Neuronal stem cell (in vitro differentiated cells): ENCODE measurements around the gene CEP19.

Experiments used
- DNase-seq: peaks from one replicate; pipeline ENCODE4 v3.0.0-alpha.2; 2013; ENCODE audit warnings: low spot score
- H2AFZ ChIP-seq: one replicate; pipeline ENCODE4 v1.6.1; 2013; ENCODE audit warnings: mild to moderate bottlenecking, low read length, inconsistent platforms
- H2AK5ac ChIP-seq: 2 replicates; pipeline ENCODE4 v1.6.1; 2013; ENCODE audit warnings: low read depth, mild to moderate bottlenecking, inconsistent platforms, low read length, moderate library complexity, mixed read lengths
- H2BK120ac ChIP-seq: 2 replicates; pipeline ENCODE4 v1.6.1; 2013; ENCODE audit warnings: low read depth, mild to moderate bottlenecking, inconsistent platforms, low read length, moderate library complexity, mixed read lengths
- H2BK12ac ChIP-seq: one replicate; pipeline ENCODE4 v1.6.1; 2013; ENCODE audit warnings: low read length, inconsistent platforms
- H2BK15ac ChIP-seq: 2 replicates; pipeline ENCODE4 v1.6.1; 2013; ENCODE audit warnings: mild to moderate bottlenecking, low read length, inconsistent platforms, mixed read lengths
- H2BK5ac ChIP-seq: one replicate; pipeline ENCODE4 v1.6.1; 2013; ENCODE audit warnings: inconsistent platforms, mild to moderate bottlenecking, low read length, moderate library complexity
- H3K14ac ChIP-seq: one replicate; pipeline ENCODE4 v1.6.1; 2013; ENCODE audit warnings: low read length, inconsistent platforms
- H3K18ac ChIP-seq: 2 replicates; pipeline ENCODE4 v1.6.1; 2013; ENCODE audit warnings: low read length, inconsistent platforms
- H3K23ac ChIP-seq: 2 replicates; pipeline ENCODE4 v1.6.1; 2013; ENCODE audit warnings: low read depth, mild to moderate bottlenecking, mixed read lengths, low read length, inconsistent platforms; ENCODE audit not compliant: poor library complexity
- H3K27ac ChIP-seq: replicated peaks from 3 replicates; pipeline ENCODE4 v1.5.1; 2013; ENCODE audit warnings: low read length, inconsistent platforms
- H3K27me3 ChIP-seq, 3 experiments: 2 replicates each; pipeline ENCODE4 v1.6.1; 2013; ENCODE audit warnings: low read length in 3 of 3, mild to moderate bottlenecking in 2 of 3, inconsistent platforms in 1 of 3, low read depth in 1 of 3, mixed read lengths in 1 of 3, moderate library complexity in 1 of 3; ENCODE audit not compliant: control insufficient read depth in 3 of 3, insufficient read depth in 3 of 3
- H3K36me3 ChIP-seq, 2 donors: replicated peaks in 1 of 2; 2 replicates each; pipeline ENCODE4 v1.6.1; 2013; ENCODE audit warnings: low read length in 2 of 2; ENCODE audit not compliant: control insufficient read depth in 2 of 2, insufficient read depth in 2 of 2
- H3K4ac ChIP-seq: 2 replicates; pipeline ENCODE4 v1.6.1; 2013; ENCODE audit warnings: inconsistent platforms, mild to moderate bottlenecking, low read length, moderate library complexity
- H3K4me1 ChIP-seq, 2 donors: 1 replicate in 1 of 2; 2 replicates in 1 of 2; pipeline ENCODE4 v1.6.1; 2013; ENCODE audit warnings: low read length in 2 of 2, low read depth in 1 of 2; ENCODE audit not compliant: control insufficient read depth in 2 of 2, insufficient read depth in 1 of 2
- H3K4me2 ChIP-seq: one replicate; pipeline ENCODE4 v1.6.1; 2013; ENCODE audit warnings: mild to moderate bottlenecking, low read length, inconsistent platforms; ENCODE audit not compliant: insufficient read depth, poor library complexity, severe bottlenecking
- H3K4me3 ChIP-seq, 2 donors: 2 replicates each; pipeline ENCODE4 v1.5.1; 2013; ENCODE audit warnings: low read length in 2 of 2, mild to moderate bottlenecking in 2 of 2, inconsistent platforms in 1 of 2, moderate library complexity in 1 of 2
- H3K79me1 ChIP-seq: one replicate; pipeline ENCODE4 v1.6.1; 2013; ENCODE audit warnings: low read depth, mild to moderate bottlenecking, inconsistent platforms, low read length, moderate library complexity
- H3K9ac ChIP-seq: one replicate; pipeline ENCODE4 v1.6.1; 2013; ENCODE audit warnings: mild to moderate bottlenecking, low read depth, low read length, inconsistent platforms; ENCODE audit not compliant: poor library complexity
- H3K9me3 ChIP-seq, 2 donors: replicated peaks in 1 of 2; 2 replicates each; pipeline versions ENCODE3 to v1.6.1; 2013; ENCODE audit warnings: low read length in 2 of 2, mild to moderate bottlenecking in 2 of 2, inconsistent platforms in 1 of 2, low read depth in 1 of 2, mixed read lengths in 1 of 2, moderate library complexity in 1 of 2; ENCODE audit not compliant: control insufficient read depth in 2 of 2, insufficient read depth in 1 of 2
- H4K8ac ChIP-seq: one replicate; pipeline ENCODE4 v1.6.1; 2013; ENCODE audit warnings: low read depth, mild to moderate bottlenecking, inconsistent platforms, low read length, moderate library complexity
- H4K91ac ChIP-seq: one replicate; pipeline ENCODE4 v1.6.1; 2013; ENCODE audit warnings: low read length, low read depth, mild to moderate bottlenecking, inconsistent platforms; ENCODE audit not compliant: poor library complexity
- WGBS, 2 donors: extraction: QIAGEN DNeasy Blood & Tissue Kit; methylation state at CpG; one replicate each; pipeline ENCODE4 v1.1.7; 2013; ENCODE audit warnings: missing lambda C conversion rate in 2 of 2, mixed read lengths in 1 of 2; ENCODE audit not compliant: insufficient read length in 2 of 2, insufficient replicate concordance in 1 of 2; ENCODE audit errors: extremely low coverage in 2 of 2; 5-methylcytosine and 5-hydroxymethylcytosine counted together

Gene CEP19

DNA sequence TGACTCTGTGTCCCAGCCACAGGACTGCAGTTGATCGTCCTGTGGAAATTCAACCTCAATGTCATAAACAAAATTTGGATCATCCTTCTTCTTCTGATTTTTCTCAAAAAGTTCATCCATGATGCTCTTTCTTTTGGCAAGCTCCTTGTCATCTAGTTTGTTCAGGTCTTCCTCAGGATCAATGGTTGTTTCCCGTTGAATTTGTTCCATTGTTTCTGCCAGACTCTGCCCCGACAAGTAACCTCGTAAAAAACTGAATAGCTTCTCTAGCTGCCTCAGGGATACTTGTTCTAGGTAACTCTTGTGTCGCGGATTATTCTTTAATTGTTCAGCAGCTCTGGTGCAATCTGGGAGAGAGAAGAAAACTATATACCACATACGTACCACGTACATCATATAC is 4.5 kb downstream of the CEP19 start:
- no peak overlapping the region for H3K4me3 ChIP-seq
- DNase-seq: no peak

DNA sequence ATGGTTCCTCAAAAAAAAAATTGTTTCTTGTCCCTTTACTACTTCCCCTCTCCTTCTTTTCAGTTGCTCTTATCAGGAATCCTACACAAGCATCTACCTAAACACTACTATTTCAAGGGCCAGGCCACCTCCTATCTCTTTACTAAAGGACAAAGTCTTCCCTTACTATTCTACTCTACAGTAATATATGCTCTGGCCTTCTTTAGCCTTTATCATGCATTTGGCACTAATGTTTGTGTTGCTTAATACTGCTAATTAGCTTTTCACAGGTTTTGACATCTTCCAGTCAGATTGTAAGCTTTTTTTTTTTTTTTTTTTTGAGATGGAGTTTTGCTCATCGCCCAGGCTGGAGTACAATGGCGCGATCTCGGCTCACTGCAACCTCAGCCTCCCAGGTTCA is 5.3 kb downstream of the CEP19 start:
- no CpG with 5 or more reads among the region's 4 CpGs for WGBS, 2 donors

More for the DNA sequence above, 4.5 kb downstream of the CEP19 start:
- no peak overlapping the region for H3K27ac ChIP-seq
- H2BK12ac ChIP-seq: no peak overlapping the region
- H2AFZ ChIP-seq: no peak overlapping the region
- H3K9me3 ChIP-seq: no peaks in the 10 kb centered on the region
- no peak overlapping the region for H3K4ac ChIP-seq
- no peaks in the 10 kb centered on the region for H3K36me3 ChIP-seq
- H3K4me1 ChIP-seq: peaks cover 0 to 2% of the 10 kb centered on the region in 2 donors
- no peak overlapping the region for H3K23ac ChIP-seq
- no peak overlapping the region for H4K91ac ChIP-seq
- no peak overlapping the region for H3K14ac ChIP-seq
- H2BK15ac ChIP-seq: no peak overlapping the region
- no peak overlapping the region for H2AK5ac ChIP-seq
- H2BK120ac ChIP-seq: no peak overlapping the region
- no peak overlapping the region for H4K8ac ChIP-seq
- no peak overlapping the region for H3K18ac ChIP-seq
- H3K79me1 ChIP-seq: no peaks in the 10 kb centered on the region
- no peak overlapping the region for H3K4me2 ChIP-seq
- H2BK5ac ChIP-seq: no peak overlapping the region
- peaks cover 0 to 2% (median 0%) of the 10 kb centered on the region in 3 experiments for H3K27me3 ChIP-seq
- 100% methylated on average over 2 of the region's 8 CpGs; no CpG with 5 or more reads in 1 of the 2 donors for WGBS, 2 donors
- no peak overlapping the region for H3K9ac ChIP-seq

DNA sequence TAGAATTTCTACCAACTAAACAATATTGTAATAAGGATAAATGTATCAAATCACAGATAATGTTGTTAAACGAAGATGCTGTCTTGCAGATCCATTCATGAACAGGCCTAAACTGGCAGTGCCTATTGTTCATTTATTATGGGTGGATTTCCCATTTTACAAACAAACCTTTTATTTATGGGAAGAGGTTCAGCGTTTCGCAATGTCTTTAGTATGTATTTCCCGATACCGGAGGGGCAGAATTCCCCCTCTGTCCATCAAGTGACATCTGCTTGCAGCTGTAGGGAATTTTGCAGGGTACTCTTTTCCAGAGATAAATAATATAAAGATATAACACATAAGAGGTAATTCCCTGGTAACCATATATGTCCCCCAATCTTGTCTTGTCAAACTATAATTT is 5.7 kb downstream of the CEP19 start:
- no CpG with 5 or more reads among the region's 5 CpGs for WGBS, 2 donors

More for the DNA sequence above, 5.3 kb downstream of the CEP19 start:
- Histone ChIP-seq H2AK5ac (no peak overlapping the region), H3K14ac (no peak overlapping the region), H3K9me3 (no peaks in the 10 kb centered on the region), H3K4ac (no peak overlapping the region), H2BK5ac (no peak overlapping the region), H3K18ac (no peak overlapping the region), H3K79me1 (no peaks in the 10 kb centered on the region), H2AFZ (no peak overlapping the region), H3K9ac (no peak overlapping the region), H3K4me1 (peaks cover 0 to 2% of the 10 kb centered on the region in 2 donors), H2BK120ac (no peak overlapping the region), H3K4me2 (no peak overlapping the region), H3K27ac (no peak overlapping the region), H3K27me3 (peaks cover 0 to 2% (median 0%) of the 10 kb centered on the region in 3 experiments), H2BK12ac (no peak overlapping the region), H3K23ac (no peak overlapping the region), H3K36me3 (no peaks in the 10 kb centered on the region), H3K4me3 (no peak overlapping the region), H4K91ac (no peak overlapping the region), H4K8ac (no peak overlapping the region), H2BK15ac (no peak overlapping the region)
- DNase-seq: no peak

DNA sequence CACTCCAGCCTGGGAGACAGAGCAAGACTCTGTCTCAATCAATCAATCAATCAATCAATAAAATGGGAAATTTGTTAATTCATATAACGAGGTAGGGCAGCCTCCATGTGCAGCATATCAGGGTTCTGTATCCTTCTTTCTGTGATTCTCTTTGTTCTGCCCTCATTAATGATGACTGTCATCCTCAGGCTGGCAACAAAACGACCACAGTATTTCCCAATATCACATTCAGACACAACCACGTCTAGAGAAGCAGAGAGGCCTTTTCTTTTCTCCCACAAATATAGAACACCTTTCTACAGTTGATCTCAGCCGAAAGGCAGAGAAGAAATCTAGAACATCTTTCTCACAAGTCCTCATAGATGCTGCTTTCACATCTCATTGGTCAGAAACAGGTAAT is 11.2 kb downstream of the CEP19 start:
- no CpG with 5 or more reads among the region's 4 CpGs for WGBS, 2 donors

More for the DNA sequence above, 5.7 kb downstream of the CEP19 start:
- Histone ChIP-seq H2BK12ac (no peak overlapping the region), H3K79me1 (no peaks in the 10 kb centered on the region), H3K9me3 (no peaks in the 10 kb centered on the region), H2BK5ac (no peak overlapping the region), H3K36me3 (no peaks in the 10 kb centered on the region), H3K9ac (no peak overlapping the region), H3K4ac (no peak overlapping the region), H4K8ac (no peak overlapping the region), H3K23ac (no peak overlapping the region), H3K14ac (no peak overlapping the region), H2AK5ac (no peak overlapping the region), H3K4me1 (peaks cover 0 to 2% of the 10 kb centered on the region in 2 donors), H2BK15ac (no peak overlapping the region), H4K91ac (no peak overlapping the region), H2BK120ac (no peak overlapping the region), H3K4me2 (no peak overlapping the region), H2AFZ (no peak overlapping the region), H3K27ac (no peak overlapping the region), H3K18ac (no peak overlapping the region), H3K27me3 (peaks cover 0 to 2% (median 0%) of the 10 kb centered on the region in 3 experiments), H3K4me3 (no peak overlapping the region)
- DNase-seq: no peak

More for the DNA sequence above, 11.2 kb downstream of the CEP19 start:
- H3K4me1 ChIP-seq: no peaks in the 10 kb centered on the region
- H3K9me3 ChIP-seq: no peaks in the 10 kb centered on the region
- no peak overlapping the region for H3K4ac ChIP-seq
- H2AK5ac ChIP-seq: no peak overlapping the region
- no peak overlapping the region for H3K14ac ChIP-seq
- no peak overlapping the region for H3K18ac ChIP-seq
- DNase-seq: no peak
- no peak overlapping the region for H3K4me3 ChIP-seq
- H3K27ac ChIP-seq: no peak overlapping the region
- H2BK5ac ChIP-seq: no peak overlapping the region
- no peak overlapping the region for H2BK120ac ChIP-seq
- H3K27me3 ChIP-seq: peaks cover 0 to 2% (median 0%) of the 10 kb centered on the region in 3 experiments
- no peak overlapping the region for H2BK12ac ChIP-seq
- no peak overlapping the region for H4K8ac ChIP-seq
- H3K79me1 ChIP-seq: no peaks in the 10 kb centered on the region
- H3K4me2 ChIP-seq: no peak overlapping the region
- H2BK15ac ChIP-seq: no peak overlapping the region
- H3K23ac ChIP-seq: no peak overlapping the region
- H2AFZ ChIP-seq: no peak overlapping the region
- H4K91ac ChIP-seq: no peak overlapping the region
- H3K36me3 ChIP-seq: no peaks in the 10 kb centered on the region
- H3K9ac ChIP-seq: no peak overlapping the region
